ENCODE results near the gene SIGLEC11. TPM values are rescaled to one million over a fixed set of nuclear protein-coding genes. Genes with fewer than 3 reads are reported as not detected.
A peak's percentile ranks its signal among the peaks of the same experiment; 100 is the strongest.
"Not testable (repeated sequence)": the region's sequence is repeated elsewhere in the genome, so short reads cannot be mapped to it uniquely, and the experiment has no call there.

The SIGLEC11 gene
- not detected for polyA plus RNA-seq (2012; ENCODE audit: low read depth, missing spikeins)

- not testable (repeated sequence) for DNase-seq (ENCODE audit: insufficient read length, low spot score); FAIRE-seq
Observed at GRCh38 chr19:49960980-49961379, at the start of gene SIGLEC11. Gene SIGLEC11 (minus strand): TSS chr19:49961172. CDS start chr19:49961081, 91 bp downstream.

GRCh38 chr19:50008532-50008931, 47.6 kb upstream of the SIGLEC11 start:
- DNase-seq (ENCODE audit: insufficient read length, low spot score): no peak

GRCh38 chr19:50007947-50008346, 47.0 kb upstream of the SIGLEC11 start:
- DNase-seq (ENCODE audit: insufficient read length, low spot score) (no peak), FAIRE-seq (no peak)
- TF ChIP-seq POLR2A (IDR thresholded peaks at IDR 0.05; ENCODE audit: low read depth, low read length) (no peak), SPI1 (IDR thresholded peaks at IDR 0.05; ENCODE audit: low read depth, low read length) (no peak)

More at GRCh38 chr19:50008532-50008931, 47.6 kb upstream of the SIGLEC11 start:
- no peak for TF ChIP-seq TAF1 (IDR thresholded peaks at IDR 0.05; ENCODE audit: low read depth, low read length)
- TF ChIP-seq SPI1 (IDR thresholded peaks at IDR 0.05; ENCODE audit: low read depth, low read length): no peak
- no peak for TF ChIP-seq POU2F2 (IDR thresholded peaks at IDR 0.05; ENCODE audit: low read depth, low read length)
- TF ChIP-seq POLR2AphosphoS5 (IDR thresholded peaks at IDR 0.05; ENCODE audit: low read depth, low read length): no peak
- TF ChIP-seq POLR2A (IDR thresholded peaks at IDR 0.05; ENCODE audit: low read depth, low read length): no peak
- TF ChIP-seq PAX5 (IDR thresholded peaks at IDR 0.05; ENCODE audit: insufficient read depth, low read length, severe bottlenecking): no peak
- FAIRE-seq: no peak

GRCh38 chr19:50007170-50007569, 46.2 kb upstream of the SIGLEC11 start:
- no peak for DNase-seq (ENCODE audit: insufficient read length, low spot score)
- TF ChIP-seq POLR2AphosphoS5 (IDR thresholded peaks at IDR 0.05; ENCODE audit: low read depth, low read length) (no peak), POLR2A (IDR thresholded peaks at IDR 0.05; ENCODE audit: low read depth, low read length) (no peak), PAX5 (IDR thresholded peaks at IDR 0.05; ENCODE audit: insufficient read depth, low read length, severe bottlenecking) (no peak), POU2F2 (IDR thresholded peaks at IDR 0.05; ENCODE audit: low read depth, low read length) (no peak), SPI1 (IDR thresholded peaks at IDR 0.05; ENCODE audit: low read depth, low read length) (no peak), TAF1 (IDR thresholded peaks at IDR 0.05; ENCODE audit: low read depth, low read length) (no peak)
- no peak for FAIRE-seq

- TF ChIP-seq TAF1 (IDR thresholded peaks at IDR 0.05; ENCODE audit: low read depth, low read length) (no peak), SPI1 (IDR thresholded peaks at IDR 0.05; ENCODE audit: low read depth, low read length) (no peak), POU2F2 (IDR thresholded peaks at IDR 0.05; ENCODE audit: low read depth, low read length) (no peak), PAX5 (IDR thresholded peaks at IDR 0.05; ENCODE audit: insufficient read depth, low read length, severe bottlenecking) (no peak), POLR2A (IDR thresholded peaks at IDR 0.05; ENCODE audit: low read depth, low read length) (no peak), POLR2AphosphoS5 (IDR thresholded peaks at IDR 0.05; ENCODE audit: low read depth, low read length) (no peak)
- no peak for FAIRE-seq
- no peak for DNase-seq (ENCODE audit: insufficient read length, low spot score)
Observed at GRCh38 chr19:50005428-50005827, 44.5 kb upstream of the SIGLEC11 start.

- TF ChIP-seq TAF1 (IDR thresholded peaks at IDR 0.05; ENCODE audit: low read depth, low read length) (no peak), PAX5 (IDR thresholded peaks at IDR 0.05; ENCODE audit: insufficient read depth, low read length, severe bottlenecking) (peak; percentile 12)
- DNase-seq (ENCODE audit: insufficient read length, low spot score): peak; percentile 57
- no peak for FAIRE-seq
Observed at GRCh38 chr19:50003810-50004419, 42.9 kb upstream of the SIGLEC11 start.

GRCh38 chr19:50003254-50003788, 42.3 kb upstream of the SIGLEC11 start:
- DNase-seq (ENCODE audit: insufficient read length, low spot score) (no peak), FAIRE-seq (no peak)

GRCh38 chr19:50002386-50002960, 41.5 kb upstream of the SIGLEC11 start:
- no peak for FAIRE-seq
- no peak for DNase-seq (ENCODE audit: insufficient read length, low spot score)
- TF ChIP-seq TAF1 (IDR thresholded peaks at IDR 0.05; ENCODE audit: low read depth, low read length) (no peak), POLR2AphosphoS5 (IDR thresholded peaks at IDR 0.05; ENCODE audit: low read depth, low read length) (no peak), POU2F2 (IDR thresholded peaks at IDR 0.05; ENCODE audit: low read depth, low read length) (no peak), SPI1 (IDR thresholded peaks at IDR 0.05; ENCODE audit: low read depth, low read length) (no peak), PAX5 (IDR thresholded peaks at IDR 0.05; ENCODE audit: insufficient read depth, low read length, severe bottlenecking) (no peak), POLR2A (IDR thresholded peaks at IDR 0.05; ENCODE audit: low read depth, low read length) (no peak)

More at GRCh38 chr19:50003254-50003788, 42.3 kb upstream of the SIGLEC11 start:
- TF ChIP-seq PAX5 (IDR thresholded peaks at IDR 0.05; ENCODE audit: insufficient read depth, low read length, severe bottlenecking) (no peak), POLR2A (IDR thresholded peaks at IDR 0.05; ENCODE audit: low read depth, low read length) (no peak), TAF1 (IDR thresholded peaks at IDR 0.05; ENCODE audit: low read depth, low read length) (no peak), POU2F2 (IDR thresholded peaks at IDR 0.05; ENCODE audit: low read depth, low read length) (no peak), SPI1 (IDR thresholded peaks at IDR 0.05; ENCODE audit: low read depth, low read length) (no peak), POLR2AphosphoS5 (IDR thresholded peaks at IDR 0.05; ENCODE audit: low read depth, low read length) (no peak)

- TF ChIP-seq SPI1 (IDR thresholded peaks at IDR 0.05; ENCODE audit: low read depth, low read length) (no peak), POLR2A (IDR thresholded peaks at IDR 0.05; ENCODE audit: low read depth, low read length) (no peak), TAF1 (IDR thresholded peaks at IDR 0.05; ENCODE audit: low read depth, low read length) (no peak), PAX5 (IDR thresholded peaks at IDR 0.05; ENCODE audit: insufficient read depth, low read length, severe bottlenecking) (no peak), POLR2AphosphoS5 (IDR thresholded peaks at IDR 0.05; ENCODE audit: low read depth, low read length) (no peak), POU2F2 (IDR thresholded peaks at IDR 0.05; ENCODE audit: low read depth, low read length) (no peak)
- no peak for FAIRE-seq
Observed at GRCh38 chr19:50001775-50002174, 40.8 kb upstream of the SIGLEC11 start.

More at GRCh38 chr19:50001775-50002174, 40.8 kb upstream of the SIGLEC11 start:
- no peak for DNase-seq (ENCODE audit: insufficient read length, low spot score)

Data from GM12891 (cell line).